Mesenchymal stem cell (in vitro differentiated cells and primary cell): ENCODE measurements around the gene CSF2RB.

Source experiments
- DNase-seq: peaks from one replicate; pipeline ENCODE4 v3.0.0-alpha.2; 2013
- H2AFZ ChIP-seq: one replicate; pipeline ENCODE4 v1.6.1; 2013; ENCODE audit warnings: low read depth, mild to moderate bottlenecking, control low read depth, inconsistent platforms, low read length, moderate library complexity
- H2AK5ac ChIP-seq: 2 replicates; pipeline ENCODE4 v1.6.1; 2013; ENCODE audit warnings: low read length, moderate library complexity, mild to moderate bottlenecking, inconsistent platforms; ENCODE audit not compliant: severe bottlenecking
- H2BK120ac ChIP-seq: one replicate; pipeline ENCODE4 v1.6.1; 2013; ENCODE audit warnings: low read depth, mild to moderate bottlenecking, inconsistent platforms, low read length, moderate library complexity
- H2BK12ac ChIP-seq, 2 experiments: one replicate each; pipeline ENCODE4 v1.6.1; 2013; ENCODE audit warnings: inconsistent platforms in 2 of 2, low read length in 2 of 2, mild to moderate bottlenecking in 2 of 2, moderate library complexity in 2 of 2, control low read depth in 1 of 2
- H2BK15ac ChIP-seq: one replicate; pipeline ENCODE4 v1.6.1; 2013; ENCODE audit warnings: mild to moderate bottlenecking, low read depth, inconsistent platforms; ENCODE audit not compliant: poor library complexity, severe bottlenecking
- H2BK5ac ChIP-seq: 2 replicates; pipeline ENCODE4 v1.6.1; 2013; ENCODE audit warnings: low read depth, mild to moderate bottlenecking, low read length, control low read depth, inconsistent platforms; ENCODE audit not compliant: poor library complexity, severe bottlenecking
- H3K14ac ChIP-seq, 2 experiments: one replicate each; pipeline ENCODE4 v1.6.1; 2013; ENCODE audit warnings: inconsistent platforms in 2 of 2, low read length in 2 of 2, control low read depth in 1 of 2, mild to moderate bottlenecking in 1 of 2, moderate library complexity in 1 of 2
- H3K18ac ChIP-seq, 2 experiments: one replicate each; pipeline ENCODE4 v1.6.1; 2013; ENCODE audit warnings: inconsistent platforms in 2 of 2, low read length in 2 of 2, control low read depth in 1 of 2, low read depth in 1 of 2, mild to moderate bottlenecking in 1 of 2
- H3K23ac ChIP-seq, 2 experiments: one replicate each; pipeline ENCODE4 v1.6.1; 2013; ENCODE audit warnings: inconsistent platforms in 2 of 2, low read length in 2 of 2, mild to moderate bottlenecking in 2 of 2, moderate library complexity in 2 of 2, control low read depth in 1 of 2
- H3K27ac ChIP-seq: 2 replicates; pipeline ENCODE4 v1.5.1; 2013; ENCODE audit warnings: mild to moderate bottlenecking, moderate library complexity, low read length, control low read depth, inconsistent platforms; ENCODE audit not compliant: poor library complexity, severe bottlenecking
- H3K27me3 ChIP-seq, 2 experiments: 2 replicates each; pipeline versions ENCODE4 v1.6.1 to v1.7.0; 2013; ENCODE audit warnings: low read length in 2 of 2, mild to moderate bottlenecking in 2 of 2, moderate library complexity in 2 of 2, control low read depth in 1 of 2, inconsistent platforms in 1 of 2; ENCODE audit not compliant: control insufficient read depth in 1 of 2, insufficient read depth in 1 of 2
- H3K36me3 ChIP-seq, 2 experiments: 2 replicates each; pipeline versions ENCODE4 v1.6.1 to v1.7.0; 2013; ENCODE audit warnings: low read length in 2 of 2, control low read depth in 1 of 2, inconsistent platforms in 1 of 2, low read depth in 1 of 2, mild to moderate bottlenecking in 1 of 2; ENCODE audit not compliant: insufficient read depth in 2 of 2, control insufficient read depth in 1 of 2
- H3K4ac ChIP-seq, 2 experiments: one replicate each; pipeline ENCODE4 v1.6.1; 2013; ENCODE audit warnings: inconsistent platforms in 2 of 2, low read length in 2 of 2, mild to moderate bottlenecking in 2 of 2, moderate library complexity in 2 of 2, control low read depth in 1 of 2, low read depth in 1 of 2
- H3K4me1 ChIP-seq: 2 replicates; pipeline ENCODE4 v1.6.1; 2013; ENCODE audit warnings: low read depth, low read length, control low read depth; ENCODE audit not compliant: control insufficient read depth, insufficient read depth
- H3K4me2 ChIP-seq: 2 replicates; pipeline ENCODE4 v1.6.1; 2013; ENCODE audit warnings: low read length, mild to moderate bottlenecking, inconsistent platforms; ENCODE audit not compliant: poor library complexity, severe bottlenecking
- H3K4me3 ChIP-seq, 2 experiments: 2 replicates each; pipeline versions ENCODE4 v1.5.1 to v1.7.0; 2013; ENCODE audit warnings: low read length in 2 of 2, mild to moderate bottlenecking in 2 of 2, control low read depth in 1 of 2, low read depth in 1 of 2; ENCODE audit not compliant: insufficient read depth in 1 of 2
- H3K79me1 ChIP-seq: replicated peaks from 2 replicates; pipeline ENCODE4 v1.6.1; 2013; ENCODE audit warnings: mild to moderate bottlenecking, control low read depth, low read length, inconsistent platforms; ENCODE audit not compliant: poor library complexity, severe bottlenecking
- H3K9ac ChIP-seq: 2 replicates; pipeline ENCODE4 v1.7.0; 2013; ENCODE audit warnings: mild to moderate bottlenecking, low read length, moderate library complexity
- H3K9me3 ChIP-seq: 2 replicates; pipeline ENCODE4 v1.7.0; 2013; ENCODE audit warnings: mild to moderate bottlenecking, low read length; ENCODE audit not compliant: control insufficient read depth
- H4K8ac ChIP-seq: one replicate; pipeline ENCODE4 v1.6.1; 2013; ENCODE audit warnings: inconsistent platforms, mild to moderate bottlenecking, low read length, moderate library complexity
- H4K91ac ChIP-seq: one replicate; pipeline ENCODE4 v1.6.1; 2013; ENCODE audit warnings: mild to moderate bottlenecking, low read length, inconsistent platforms
- WGBS: methylation state at CpG from one replicate; pipeline ENCODE4 v1.1.7; 2013; ENCODE audit warnings: mixed read lengths; 5-methylcytosine and 5-hydroxymethylcytosine counted together

Gene CSF2RB

DNA sequence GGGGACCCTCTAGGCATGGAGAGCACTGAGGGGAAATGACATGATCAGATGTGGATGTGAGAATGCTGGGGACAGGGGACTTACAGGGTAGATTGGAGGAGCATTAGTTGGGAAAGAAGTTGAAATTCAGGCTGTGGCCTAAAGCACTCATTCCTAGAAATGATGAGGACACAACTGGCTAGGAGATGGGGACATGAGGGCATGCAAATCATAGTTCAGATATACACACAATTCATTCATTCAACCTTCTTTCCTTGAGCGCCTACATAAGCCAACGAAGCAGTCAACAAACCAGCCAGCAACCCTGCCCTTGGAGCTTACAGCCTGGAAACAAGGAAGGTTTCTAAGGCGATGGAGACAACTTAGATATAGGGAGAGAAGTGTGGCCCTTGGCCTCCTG is 14.2 kb downstream of the CSF2RB start:
- Histone ChIP-seq H3K14ac (no peak overlapping the region), H2AFZ (no peak overlapping the region), H4K8ac (no peak overlapping the region), H3K27me3 (peaks cover 72 to 82% of the 10 kb centered on the region in 2 experiments), H3K4me2 (no peak overlapping the region), H3K18ac (no peak overlapping the region), H3K4ac (no peak overlapping the region), H3K9me3 (no peaks in the 10 kb centered on the region), H3K23ac (no peak overlapping the region), H2BK12ac (no peak overlapping the region), H3K4me1 (peaks cover 1% of the 10 kb centered on the region), H3K9ac (no peak overlapping the region), H3K36me3 (no peaks in the 10 kb centered on the region), H2BK5ac (no peak overlapping the region), H4K91ac (no peak overlapping the region), H2BK15ac (no peak overlapping the region), H2AK5ac (no peak overlapping the region), H3K79me1 (no peaks in the 10 kb centered on the region), H3K4me3 (no peak overlapping the region), H3K27ac (no peak overlapping the region), H2BK120ac (no peak overlapping the region)
- no peak for DNase-seq
- WGBS: 81% methylated on average over 3 of the region's 3 CpGs

DNA sequence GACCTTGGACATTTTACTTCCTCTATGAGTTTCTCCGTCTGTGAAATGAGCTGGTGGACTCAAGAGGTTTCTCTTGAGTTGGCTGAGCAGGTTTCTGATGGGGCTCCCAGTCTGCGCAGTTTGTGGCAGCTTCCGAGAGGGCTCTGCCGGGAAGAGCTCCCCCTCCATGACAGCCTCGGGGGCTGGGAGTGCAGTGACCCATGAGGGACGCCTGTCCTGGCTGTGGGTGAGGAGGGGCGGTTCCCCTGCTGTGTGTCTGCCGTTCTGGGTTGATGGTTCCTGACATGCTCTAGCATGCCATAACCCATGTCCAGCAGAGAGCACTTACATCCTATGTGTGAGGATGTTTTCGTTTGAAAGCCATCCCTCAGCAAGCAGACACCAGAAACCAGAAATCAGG is 14.8 kb downstream of the CSF2RB start:
- no peak overlapping the region for H3K23ac ChIP-seq
- H2BK12ac ChIP-seq: no peak overlapping the region
- no peak overlapping the region for H2BK15ac ChIP-seq
- DNase-seq: no peak
- H4K91ac ChIP-seq: no peak overlapping the region
- H2AK5ac ChIP-seq: no peak overlapping the region
- peaks cover 69 to 82% of the 10 kb centered on the region in 2 experiments for H3K27me3 ChIP-seq
- H3K36me3 ChIP-seq: no peaks in the 10 kb centered on the region
- H3K4ac ChIP-seq: no peak overlapping the region
- H3K9me3 ChIP-seq: no peaks in the 10 kb centered on the region
- no peak overlapping the region for H4K8ac ChIP-seq
- no peak overlapping the region for H3K4me2 ChIP-seq
- WGBS: 76% methylated on average over 9 of the region's 9 CpGs
- H3K9ac ChIP-seq: no peak overlapping the region
- H2BK120ac ChIP-seq: no peak overlapping the region
- H3K4me1 ChIP-seq: no peaks in the 10 kb centered on the region
- H3K18ac ChIP-seq: no peak overlapping the region
- H3K14ac ChIP-seq: no peak overlapping the region
- H2BK5ac ChIP-seq: no peak overlapping the region
- H3K79me1 ChIP-seq: no peaks in the 10 kb centered on the region
- no peak overlapping the region for H2AFZ ChIP-seq
- H3K4me3 ChIP-seq: no peak overlapping the region
- H3K27ac ChIP-seq: no peak overlapping the region

DNA sequence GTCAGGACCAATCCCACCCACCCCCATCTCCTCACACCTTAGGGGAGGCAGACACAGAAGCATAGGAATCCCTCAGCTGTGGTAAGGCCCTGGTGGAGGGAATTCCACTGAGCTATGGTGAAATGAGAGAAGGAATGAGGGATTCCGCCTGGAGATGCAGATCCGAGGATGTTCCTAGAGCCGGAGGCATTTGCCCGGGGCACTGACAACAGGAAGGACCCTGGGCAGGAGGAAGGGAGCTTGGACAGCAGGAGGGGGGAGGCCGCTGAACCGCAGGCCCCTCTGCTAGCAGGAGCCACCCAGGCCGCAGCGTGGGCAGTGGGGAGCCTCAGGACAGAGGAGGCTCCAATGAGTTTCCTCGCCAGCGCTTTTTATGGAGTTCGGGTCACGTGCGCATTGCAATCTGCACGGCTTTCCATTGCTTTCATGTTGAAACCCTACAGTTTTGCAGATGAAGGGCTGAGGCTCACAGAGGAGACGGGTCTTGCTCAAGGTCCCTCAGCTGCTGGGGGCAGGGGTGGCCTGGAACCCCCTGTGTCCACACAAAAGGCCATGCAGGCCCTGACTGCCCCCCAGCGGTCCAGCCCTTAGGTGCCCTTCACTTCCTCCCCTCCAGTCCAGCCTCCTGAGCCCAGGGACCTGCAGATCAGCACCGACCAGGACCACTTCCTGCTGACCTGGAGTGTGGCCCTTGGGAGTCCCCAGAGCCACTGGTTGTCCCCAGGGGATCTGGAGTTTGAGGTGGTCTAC is 15.5 kb downstream of the CSF2RB start:
- H4K91ac ChIP-seq: no peak overlapping the region
- H3K18ac ChIP-seq: no peak overlapping the region
- no peaks in the 10 kb centered on the region for H3K36me3 ChIP-seq
- H3K27me3 ChIP-seq: peaks cover 64 to 82% of the 10 kb centered on the region in 2 experiments
- DNase-seq: no peak
- H2BK120ac ChIP-seq: no peak overlapping the region
- H2BK12ac ChIP-seq: no peak overlapping the region
- no peak overlapping the region for H4K8ac ChIP-seq
- no peak overlapping the region for H2AFZ ChIP-seq
- no peak overlapping the region for H2BK5ac ChIP-seq
- 81% methylated on average over 17 of the region's 17 CpGs for WGBS
- no peak overlapping the region for H2AK5ac ChIP-seq
- H3K4me1 ChIP-seq: no peaks in the 10 kb centered on the region
- H3K4me3 ChIP-seq: no peak overlapping the region
- no peak overlapping the region for H3K23ac ChIP-seq
- no peaks in the 10 kb centered on the region for H3K79me1 ChIP-seq
- no peak overlapping the region for H3K9ac ChIP-seq
- H3K27ac ChIP-seq: no peak overlapping the region
- no peak overlapping the region for H3K4ac ChIP-seq
- no peak overlapping the region for H3K4me2 ChIP-seq
- no peaks in the 10 kb centered on the region for H3K9me3 ChIP-seq
- no peak overlapping the region for H2BK15ac ChIP-seq
- no peak overlapping the region for H3K14ac ChIP-seq

DNA sequence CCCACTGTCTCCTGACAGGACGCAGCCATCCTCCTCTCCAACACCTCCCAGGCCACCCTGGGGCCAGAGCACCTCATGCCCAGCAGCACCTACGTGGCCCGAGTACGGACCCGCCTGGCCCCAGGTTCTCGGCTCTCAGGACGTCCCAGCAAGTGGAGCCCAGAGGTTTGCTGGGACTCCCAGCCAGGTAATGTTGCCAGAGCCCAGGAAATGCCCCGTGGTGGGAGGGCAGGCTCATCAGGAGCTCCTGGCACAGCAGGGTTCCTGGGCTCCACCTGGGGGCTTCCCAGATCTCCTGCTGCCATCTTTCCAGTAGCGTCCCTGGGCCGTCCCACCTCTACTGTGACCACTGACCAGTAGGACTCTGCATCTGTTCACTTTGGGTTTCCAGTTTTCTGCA is 16.2 kb downstream of the CSF2RB start:
- no peak overlapping the region for H2AFZ ChIP-seq
- H4K91ac ChIP-seq: no peak overlapping the region
- no peak overlapping the region for H3K23ac ChIP-seq
- no peak overlapping the region for H4K8ac ChIP-seq
- no peak overlapping the region for H2BK15ac ChIP-seq
- 84% methylated on average over 10 of the region's 10 CpGs for WGBS
- H3K4me2 ChIP-seq: no peak overlapping the region
- no peak overlapping the region for H3K4me3 ChIP-seq
- H3K4me1 ChIP-seq: no peaks in the 10 kb centered on the region
- H3K18ac ChIP-seq: no peak overlapping the region
- H3K36me3 ChIP-seq: no peaks in the 10 kb centered on the region
- DNase-seq: no peak
- no peak overlapping the region for H3K27ac ChIP-seq
- H3K27me3 ChIP-seq: peaks cover 64 to 86% of the 10 kb centered on the region in 2 experiments
- no peak overlapping the region for H3K14ac ChIP-seq
- H2BK120ac ChIP-seq: no peak overlapping the region
- H3K9me3 ChIP-seq: no peaks in the 10 kb centered on the region
- H3K79me1 ChIP-seq: no peaks in the 10 kb centered on the region
- H2AK5ac ChIP-seq: no peak overlapping the region
- no peak overlapping the region for H2BK12ac ChIP-seq
- H3K4ac ChIP-seq: no peak overlapping the region
- no peak overlapping the region for H3K9ac ChIP-seq
- no peak overlapping the region for H2BK5ac ChIP-seq
